NCI-H1092 (cell line): ENCODE results near the gene RAPGEF6.
"Not testable (repeated sequence)": the region's sequence is repeated elsewhere in the genome, so short reads cannot be mapped to it uniquely, and the experiment has no call there.

ENCODE experiments used
- DNase-seq: peaks from one replicate; lab custom pipeline; 2025; lab: John Stamatoyannopoulos, UW

Gene RAPGEF6

DNA sequence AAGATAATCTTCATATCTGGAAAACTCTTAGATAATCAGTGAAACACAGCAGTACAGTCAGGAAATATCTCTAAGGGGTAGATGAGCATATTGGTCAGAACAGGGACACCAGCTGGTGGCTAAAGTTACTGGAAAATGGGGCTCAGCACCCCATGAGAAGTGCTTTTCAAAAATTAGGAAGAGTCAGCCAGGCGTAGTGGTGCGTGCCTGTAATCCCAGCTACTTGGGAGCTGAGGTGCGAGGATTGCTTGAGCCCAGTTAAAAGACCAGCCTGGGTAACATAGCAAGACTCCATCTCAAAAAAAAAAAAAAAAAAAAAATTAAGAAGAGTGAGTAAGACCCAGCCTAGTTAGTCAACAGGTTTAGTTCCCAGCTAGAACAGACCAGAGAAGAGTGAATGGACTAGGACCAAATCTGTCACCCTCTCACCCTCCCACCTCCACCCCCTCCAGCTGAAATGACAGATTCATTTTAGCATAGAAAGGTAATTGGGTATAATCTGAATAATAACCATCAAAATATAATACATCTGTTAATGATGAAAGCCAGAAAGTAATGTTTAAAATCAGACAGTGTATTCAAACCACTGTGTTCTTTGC, 250.3 kb downstream of the RAPGEF6 start:
- DNase-seq, result no peak

DNA sequence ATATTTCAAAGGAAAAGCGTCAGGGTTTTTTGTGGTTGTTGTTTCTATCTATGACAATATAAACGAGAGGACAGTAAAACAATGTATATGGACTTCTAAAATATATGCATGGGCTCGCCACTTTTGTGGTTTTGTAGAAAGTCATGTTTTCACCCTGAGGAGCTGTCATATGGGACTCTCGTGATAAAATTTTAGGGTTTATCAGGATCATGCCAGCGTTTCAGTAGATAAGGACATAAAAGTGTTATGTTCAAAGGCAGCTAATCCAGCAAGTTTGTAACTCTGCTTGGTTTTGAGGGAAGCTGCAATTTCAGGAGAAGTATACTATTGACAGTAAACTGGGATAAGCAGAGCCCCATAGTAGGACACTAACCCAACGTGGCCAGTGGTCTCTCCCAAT, 250.9 kb downstream of the RAPGEF6 start:
- no peak for DNase-seq

DNA sequence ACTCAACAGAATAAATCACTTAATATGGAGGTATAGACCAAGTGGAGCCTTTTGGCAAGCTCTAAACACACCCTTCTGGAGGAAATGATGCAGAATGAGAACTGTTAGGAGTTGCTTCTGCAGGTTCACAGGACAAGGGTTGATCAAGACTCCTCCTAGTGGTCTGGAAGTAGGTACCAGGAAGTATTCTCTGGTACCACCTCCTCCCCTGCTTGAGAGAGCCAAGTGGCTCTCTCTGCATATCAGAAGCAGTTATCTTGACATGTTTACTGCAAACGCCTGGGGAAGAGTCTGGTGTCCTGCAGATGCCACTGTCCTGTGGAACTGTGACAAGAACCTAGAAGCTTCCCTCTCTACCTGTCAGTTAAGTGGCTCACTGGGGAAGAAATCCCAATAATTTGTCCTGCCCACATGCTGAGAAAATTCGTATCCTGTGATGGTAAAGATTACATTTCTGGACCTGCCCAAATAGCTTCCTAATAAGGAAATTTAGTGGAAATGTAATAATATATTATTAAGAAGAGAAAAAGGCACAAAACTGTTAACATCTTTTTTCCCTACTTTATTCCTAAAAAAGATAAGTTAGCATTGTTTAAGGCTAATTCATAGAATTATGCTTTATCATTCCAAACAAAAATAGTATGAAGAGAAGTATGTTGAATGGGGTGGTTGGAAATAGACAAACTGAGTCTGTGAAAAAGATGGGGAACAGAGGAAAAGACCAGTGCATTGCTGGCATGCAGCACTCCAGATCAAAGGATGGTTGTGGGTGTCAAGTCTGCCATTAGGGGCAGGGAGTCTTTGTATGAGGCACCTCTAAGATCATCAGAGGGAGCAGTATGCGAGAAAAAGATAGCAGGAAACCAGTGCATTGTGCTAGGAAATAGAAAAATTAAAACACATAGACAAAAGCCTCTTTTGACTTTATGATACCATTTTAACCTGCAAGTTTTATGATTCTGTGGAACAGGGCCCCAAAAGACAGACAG, 252.3 kb downstream of the RAPGEF6 start:
- DNase-seq, result no peak

GRCh38 chr5:131381777-131382176, 253.3 kb downstream of the RAPGEF6 start:
- DNase-seq, result no peak

GRCh38 chr5:131381021-131381420, 254.0 kb downstream of the RAPGEF6 start:
- DNase-seq, result no peak

DNA sequence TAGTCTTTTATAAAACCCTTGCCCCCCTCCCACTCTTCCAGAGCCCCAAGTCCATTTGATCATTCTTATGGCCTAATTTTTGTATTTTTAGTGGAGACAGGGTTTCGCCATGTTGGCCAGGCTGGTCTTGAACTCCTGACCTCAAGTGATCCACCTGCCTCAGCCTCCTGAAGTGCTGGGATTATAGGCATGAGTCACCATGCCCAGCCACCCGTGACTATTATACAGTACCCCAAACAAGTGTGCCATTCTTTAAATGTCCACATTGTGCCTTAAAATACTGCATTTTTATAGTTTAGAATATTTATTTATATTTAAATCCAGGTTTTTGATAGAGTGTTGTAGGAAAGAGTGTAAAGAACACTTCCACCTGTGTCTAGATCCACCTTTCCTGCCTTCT, 254.8 kb downstream of the RAPGEF6 start:
- DNase-seq, result not testable (repeated sequence)

DNA sequence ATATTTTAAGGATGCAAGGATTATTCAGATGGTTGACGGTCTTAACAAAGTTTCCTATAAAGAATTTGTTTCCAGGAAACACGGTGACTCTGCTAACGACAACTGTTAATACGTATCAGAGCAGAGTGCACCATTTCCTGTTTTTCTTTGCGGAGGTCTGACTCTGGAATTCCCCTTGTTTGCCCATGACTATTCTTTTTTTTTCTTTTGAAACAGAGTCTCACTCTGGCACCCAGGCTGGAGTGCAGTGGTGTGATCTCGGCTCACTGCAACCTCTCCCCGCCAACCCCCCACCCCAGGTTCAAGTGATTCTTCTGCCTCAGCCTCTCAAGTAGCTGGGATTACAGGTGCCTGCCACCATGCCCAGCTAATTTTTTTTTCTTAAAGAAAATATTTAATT, 255.3 kb downstream of the RAPGEF6 start:
- DNase-seq, result no peak

GRCh38 chr5:131378721-131379541, 256.1 kb downstream of the RAPGEF6 start:
- no peak for DNase-seq

- DNase-seq, result no peak
Measured at GRCh38 chr5:131377785-131378325, 257.2 kb downstream of the RAPGEF6 start.

GRCh38 chr5:131377346-131377745, 257.7 kb downstream of the RAPGEF6 start:
- no peak for DNase-seq

DNA sequence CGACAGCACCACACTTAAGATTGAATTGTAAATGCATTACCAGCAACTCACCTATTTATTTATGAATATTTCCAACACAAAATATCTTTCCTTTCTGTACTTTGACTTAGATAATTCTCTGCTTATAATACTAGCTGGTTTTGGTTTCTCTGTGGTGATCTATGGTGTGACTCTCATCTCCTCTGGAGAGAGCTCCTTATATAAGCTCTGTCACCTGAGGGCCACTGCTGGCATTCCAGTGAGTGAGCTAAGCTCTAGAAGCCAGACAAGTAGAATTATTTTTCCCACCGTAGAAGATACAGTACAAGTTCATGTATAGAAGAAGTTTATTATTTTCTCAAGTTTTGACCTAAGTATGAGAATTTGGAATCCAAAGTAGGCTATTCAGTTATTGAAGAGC, 259.7 kb downstream of the RAPGEF6 start:
- no peak for DNase-seq
